SU-DHL-6 (cell line): ENCODE data around the gene C2orf81.

Experiments
- H2AFZ ChIP-seq: fragments of 200-600 bp; sonication (generic); 2 replicates; pipeline ENCODE4 v1.6.1; 2014; ENCODE audit warnings: low read depth, mild to moderate bottlenecking, moderate library complexity, mixed read lengths, antibody characterized with exemption, low read length; ENCODE audit not compliant: severe bottlenecking
- H3F3A ChIP-seq: fragments of 200-600 bp; shearing (Covaris generic); 2 replicates; pipeline ENCODE4 v1.6.0; 2016; ENCODE audit warnings: antibody characterized with exemption, mild to moderate bottlenecking; ENCODE audit not compliant: insufficient read depth
- H3K27ac ChIP-seq: fragments of 200-600 bp; sonication (generic); 2 replicates; pipeline ENCODE4 v1.5.1; 2016; ENCODE audit warnings: low read depth, mild to moderate bottlenecking, low read length, moderate library complexity, mixed read lengths
- H3K27me3 ChIP-seq: fragments of 200-600 bp; sonication (generic), shearing (Covaris generic); 2 replicates; pipeline ENCODE4 v1.6.0; 2014; ENCODE audit warnings: mild to moderate bottlenecking, low read length
- H3K36me3 ChIP-seq: fragments of 200-600 bp; sonication (generic); 2 replicates; pipeline ENCODE4 v1.6.1; 2014; ENCODE audit warnings: mild to moderate bottlenecking, low read length, mixed read lengths
- H3K4me2 ChIP-seq: fragments of 300-600, 200-600 bp; shearing (Covaris generic), sonication (generic); 2 replicates; pipeline ENCODE4 v1.6.0; 2014; ENCODE audit warnings: low read length, low read depth, mild to moderate bottlenecking; ENCODE audit not compliant: poor library complexity, severe bottlenecking
- H3K4me3 ChIP-seq: fragments of 200-600 bp; sonication (generic); 2 replicates; pipeline ENCODE4 v1.5.1; 2014; ENCODE audit warnings: antibody characterized with exemption, low read length, mild to moderate bottlenecking, mixed read lengths; ENCODE audit not compliant: insufficient read depth, poor library complexity, severe bottlenecking
- H3K79me2 ChIP-seq: fragments of 200-600 bp; sonication (generic); 2 replicates; pipeline ENCODE4 v1.6.1; 2014; ENCODE audit warnings: mild to moderate bottlenecking, low read length, moderate library complexity; ENCODE audit not compliant: insufficient read depth
- H3K9ac ChIP-seq: fragments of 200-600 bp; sonication (generic); 2 replicates; pipeline ENCODE4 v1.7.0; 2014; ENCODE audit warnings: mild to moderate bottlenecking, low read length
- H3K9me2 ChIP-seq: fragments of 200-600 bp; sonication (generic); replicated peaks from 2 replicates; pipeline ENCODE4 v1.6.1; 2014; ENCODE audit warnings: low read length; ENCODE audit not compliant: insufficient read depth
- H3K9me3 ChIP-seq: fragments of 200-600 bp; sonication (generic); 2 replicates; pipeline ENCODE4 v1.6.1; 2014; ENCODE audit warnings: low read length, mixed read lengths; ENCODE audit not compliant: insufficient read depth
- H4K20me1 ChIP-seq: fragments of 200-600 bp; sonication (generic); 2 replicates; pipeline ENCODE4 v1.6.1; 2014; ENCODE audit warnings: low read depth, mild to moderate bottlenecking, antibody characterized with exemption, low read length, moderate library complexity, mixed read lengths
- EZH2phosphoT487 ChIP-seq: fragments of 200-600 bp; sonication (generic), shearing (Covaris generic); conservative IDR thresholded peaks from 2 replicates; pipeline ENCODE4 v1.6.1; 2018; ENCODE audit warnings: mild to moderate bottlenecking, antibody characterized with exemption, low read length, moderate library complexity, mixed read lengths
- TF ChIP-seq, protein P1 (sequence below): fragments of 200-600 bp; sonication (generic); IDR thresholded peaks from one replicate; pipeline ENCODE4 v1.5.1; 2017; ENCODE audit warnings: antibody characterized with exemption, mild to moderate bottlenecking, low read length, moderate library complexity; ENCODE audit not compliant: insufficient read depth, poor library complexity, severe bottlenecking

C2orf81 gene

DNA sequence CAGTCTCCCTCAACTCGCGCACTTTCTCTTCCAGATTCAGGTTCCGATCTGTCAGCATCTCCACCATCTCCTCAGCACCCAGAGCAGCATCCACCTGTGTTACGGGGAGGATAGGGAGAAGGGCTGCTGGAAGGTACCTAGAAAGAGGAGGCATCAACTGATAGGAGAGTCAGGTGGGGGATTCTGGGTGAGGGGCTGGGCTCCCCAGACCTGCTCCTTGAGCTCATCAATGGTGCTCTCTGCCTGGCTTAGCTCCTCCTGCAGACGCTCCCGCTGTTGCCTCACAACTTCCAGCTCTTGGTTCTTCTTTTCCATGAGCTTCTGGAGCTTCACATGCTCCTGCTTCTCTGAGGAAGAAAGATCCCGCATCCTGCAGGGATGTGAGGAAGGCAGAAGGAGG is 51.4 kb downstream of the C2orf81 start:
- no peaks in the 10 kb centered on the region for H3K27me3 ChIP-seq

DNA sequence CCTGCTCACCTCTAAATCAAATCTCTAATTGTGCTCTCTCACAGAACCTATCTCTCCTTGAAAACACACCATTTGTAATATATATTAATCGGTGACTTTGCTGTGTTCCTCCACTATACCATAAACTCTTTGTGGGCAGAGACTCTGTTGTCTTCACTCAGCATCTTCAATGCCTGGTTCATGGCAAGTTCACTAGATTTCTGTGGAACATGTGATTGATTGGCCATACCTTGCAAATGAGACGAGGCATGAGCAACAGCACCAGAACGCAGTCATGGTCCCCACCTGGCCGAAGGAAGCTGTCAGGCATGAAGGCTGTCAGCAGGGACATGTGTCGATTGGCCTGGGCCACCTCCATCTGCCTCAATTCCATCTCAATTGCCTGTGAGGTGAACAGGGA is 52.9 kb downstream of the C2orf81 start:
- H3K9me3 ChIP-seq, result no peaks in the 10 kb centered on the region
- no peaks in the 10 kb centered on the region for H3F3A ChIP-seq
- no peak overlapping the region for H3K27ac ChIP-seq
- H3K36me3 ChIP-seq, result no peaks in the 10 kb centered on the region
- no peak overlapping the region for H3K9ac ChIP-seq
- no peak overlapping the region for H3K4me3 ChIP-seq
- TF ChIP-seq, protein P1, sequence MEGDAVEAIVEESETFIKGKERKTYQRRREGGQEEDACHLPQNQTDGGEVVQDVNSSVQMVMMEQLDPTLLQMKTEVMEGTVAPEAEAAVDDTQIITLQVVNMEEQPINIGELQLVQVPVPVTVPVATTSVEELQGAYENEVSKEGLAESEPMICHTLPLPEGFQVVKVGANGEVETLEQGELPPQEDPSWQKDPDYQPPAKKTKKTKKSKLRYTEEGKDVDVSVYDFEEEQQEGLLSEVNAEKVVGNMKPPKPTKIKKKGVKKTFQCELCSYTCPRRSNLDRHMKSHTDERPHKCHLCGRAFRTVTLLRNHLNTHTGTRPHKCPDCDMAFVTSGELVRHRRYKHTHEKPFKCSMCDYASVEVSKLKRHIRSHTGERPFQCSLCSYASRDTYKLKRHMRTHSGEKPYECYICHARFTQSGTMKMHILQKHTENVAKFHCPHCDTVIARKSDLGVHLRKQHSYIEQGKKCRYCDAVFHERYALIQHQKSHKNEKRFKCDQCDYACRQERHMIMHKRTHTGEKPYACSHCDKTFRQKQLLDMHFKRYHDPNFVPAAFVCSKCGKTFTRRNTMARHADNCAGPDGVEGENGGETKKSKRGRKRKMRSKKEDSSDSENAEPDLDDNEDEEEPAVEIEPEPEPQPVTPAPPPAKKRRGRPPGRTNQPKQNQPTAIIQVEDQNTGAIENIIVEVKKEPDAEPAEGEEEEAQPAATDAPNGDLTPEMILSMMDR, result no peak
- no peak for TF ChIP-seq EZH2phosphoT487
- H3K79me2 ChIP-seq, result no peaks in the 10 kb centered on the region
- H2AFZ ChIP-seq, result no peak overlapping the region
- H4K20me1 ChIP-seq, result no peaks in the 10 kb centered on the region
- H3K4me2 ChIP-seq, result no peak overlapping the region
- no peaks in the 10 kb centered on the region for H3K9me2 ChIP-seq
- H3K27me3 ChIP-seq, result no peaks in the 10 kb centered on the region

More for the DNA sequence above, 51.4 kb downstream of the C2orf81 start:
- Histone ChIP-seq H3F3A (no peaks in the 10 kb centered on the region), H3K79me2 (no peaks in the 10 kb centered on the region), H2AFZ (no peak overlapping the region), H3K27ac (no peak overlapping the region), H3K36me3 (no peaks in the 10 kb centered on the region), H3K4me3 (no peak overlapping the region), H3K9ac (no peak overlapping the region), H3K9me3 (no peaks in the 10 kb centered on the region), H3K9me2 (no peaks in the 10 kb centered on the region), H4K20me1 (no peaks in the 10 kb centered on the region), H3K4me2 (no peak overlapping the region)
- TF ChIP-seq, protein P1, result no peak
- no peak for TF ChIP-seq EZH2phosphoT487

DNA sequence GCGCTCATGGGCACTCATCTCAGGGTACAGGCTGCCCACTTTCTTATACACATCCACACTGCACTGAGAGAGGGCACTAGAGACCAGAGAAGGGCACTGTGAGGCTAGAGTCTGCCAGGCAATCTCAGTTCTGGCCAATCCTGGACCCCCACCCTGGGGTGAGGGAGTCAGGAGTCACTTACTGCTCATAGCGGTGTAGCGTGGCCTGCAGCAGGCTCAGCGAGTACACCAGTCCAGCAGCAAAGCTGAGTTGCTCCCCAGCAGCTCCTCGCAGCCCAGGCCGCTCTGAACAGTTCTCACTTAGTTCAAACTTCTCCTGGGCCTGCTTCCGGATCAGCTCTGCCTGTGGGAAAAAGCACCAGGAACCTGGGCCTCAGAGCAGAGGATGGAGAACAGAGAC is 53.6 kb downstream of the C2orf81 start:
- Histone ChIP-seq H2AFZ (no peak overlapping the region), H3K9me2 (no peaks in the 10 kb centered on the region), H3K27me3 (no peaks in the 10 kb centered on the region), H3K9me3 (no peaks in the 10 kb centered on the region), H4K20me1 (no peaks in the 10 kb centered on the region), H3K4me2 (no peak overlapping the region), H3K4me3 (no peak overlapping the region), H3F3A (no peaks in the 10 kb centered on the region), H3K9ac (no peak overlapping the region), H3K27ac (no peak overlapping the region), H3K36me3 (no peaks in the 10 kb centered on the region), H3K79me2 (no peaks in the 10 kb centered on the region)
- no peak for TF ChIP-seq EZH2phosphoT487
- TF ChIP-seq, protein P1, result no peak
